Eye (tissue), 1 donor: ENCODE data around the gene NEURL1.

Source experiments
- DNase-seq: peaks from one replicate; pipeline ENCODE4 v3.0.0-alpha.2; 2015

The NEURL1 gene

GRCh38 chr10:103548581-103549348 lies 55.3 kb downstream of the NEURL1 start:
- peak; percentile 18 for DNase-seq

GRCh38 chr10:103549349-103549685 lies 55.8 kb downstream of the NEURL1 start:
- DNase-seq: no peak

- no peak for DNase-seq
These were observed 56.7 kb downstream of the NEURL1 start for GRCh38 chr10:103550229-103550628.

GRCh38 chr10:103551619-103552602 lies 58.4 kb downstream of the NEURL1 start:
- DNase-seq: no peak

GRCh38 chr10:103552856-103553742 lies 59.6 kb downstream of the NEURL1 start:
- no peak for DNase-seq

GRCh38 chr10:103553743-103554487 lies 60.4 kb downstream of the NEURL1 start:
- no peak for DNase-seq

DNA sequence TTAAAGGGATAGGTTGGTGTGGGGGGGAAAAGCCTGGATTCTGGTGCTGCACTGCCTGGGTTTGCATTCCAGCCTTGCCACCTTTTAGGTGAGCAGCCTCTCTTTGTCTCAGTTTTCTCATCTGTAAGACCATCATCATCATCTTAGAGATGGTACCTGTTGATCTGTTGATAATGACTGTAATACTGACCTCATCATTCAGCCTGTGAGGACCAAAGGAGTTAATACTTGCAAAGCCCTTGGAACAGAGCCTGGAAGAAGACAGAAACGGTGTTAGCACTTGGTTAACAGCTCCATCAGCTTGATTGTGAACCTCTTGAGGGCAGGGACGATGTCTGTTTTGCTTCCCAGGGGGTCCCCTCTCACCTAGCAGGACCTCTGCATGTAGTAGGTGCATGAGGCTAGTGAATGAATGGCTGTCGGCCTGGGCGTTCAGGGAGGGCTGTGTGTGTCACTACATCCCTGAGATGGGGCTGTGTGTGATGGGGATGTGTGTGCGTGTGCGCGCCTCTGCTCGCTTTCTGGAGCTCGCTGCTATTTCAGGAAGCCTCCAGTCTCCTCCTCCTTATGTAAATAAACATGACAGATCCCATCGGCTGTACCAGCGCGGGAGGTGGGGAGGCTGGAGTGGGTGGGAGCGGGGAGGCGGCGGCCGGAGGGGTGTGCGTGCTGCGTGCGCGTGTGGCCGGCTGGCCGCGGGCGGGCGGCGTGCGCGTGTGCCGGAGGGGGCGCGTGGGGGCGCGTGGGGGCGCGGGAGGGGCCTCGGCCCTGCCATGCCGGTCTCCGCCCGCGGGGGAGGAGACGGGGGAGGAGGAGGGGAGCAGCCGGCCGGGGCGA lies 61.2 kb downstream of the NEURL1 start:
- DNase-seq: peak; percentile 85

GRCh38 chr10:103555325-103555649 lies 61.8 kb downstream of the NEURL1 start:
- DNase-seq: no peak

DNA sequence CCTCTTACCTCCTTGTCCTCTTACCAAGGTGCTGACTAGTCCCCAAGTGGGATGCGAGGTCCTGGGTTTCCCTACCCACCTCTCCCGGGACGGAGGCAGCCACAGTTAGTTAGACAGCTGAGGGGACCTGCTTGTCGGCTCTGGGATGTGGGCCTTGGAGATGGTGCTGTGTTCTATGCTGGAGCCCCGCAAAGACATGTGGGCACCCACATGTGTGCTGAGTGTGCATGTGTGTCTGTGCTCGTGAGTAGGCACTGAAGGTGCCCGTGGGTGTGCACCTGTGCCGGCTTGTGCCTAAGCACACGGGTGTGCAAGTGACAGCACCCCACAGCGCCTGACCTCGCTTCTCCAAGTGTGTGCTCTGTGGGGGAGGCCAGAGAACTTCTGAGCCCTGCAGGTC lies 62.2 kb downstream of the NEURL1 start:
- no peak for DNase-seq

DNA sequence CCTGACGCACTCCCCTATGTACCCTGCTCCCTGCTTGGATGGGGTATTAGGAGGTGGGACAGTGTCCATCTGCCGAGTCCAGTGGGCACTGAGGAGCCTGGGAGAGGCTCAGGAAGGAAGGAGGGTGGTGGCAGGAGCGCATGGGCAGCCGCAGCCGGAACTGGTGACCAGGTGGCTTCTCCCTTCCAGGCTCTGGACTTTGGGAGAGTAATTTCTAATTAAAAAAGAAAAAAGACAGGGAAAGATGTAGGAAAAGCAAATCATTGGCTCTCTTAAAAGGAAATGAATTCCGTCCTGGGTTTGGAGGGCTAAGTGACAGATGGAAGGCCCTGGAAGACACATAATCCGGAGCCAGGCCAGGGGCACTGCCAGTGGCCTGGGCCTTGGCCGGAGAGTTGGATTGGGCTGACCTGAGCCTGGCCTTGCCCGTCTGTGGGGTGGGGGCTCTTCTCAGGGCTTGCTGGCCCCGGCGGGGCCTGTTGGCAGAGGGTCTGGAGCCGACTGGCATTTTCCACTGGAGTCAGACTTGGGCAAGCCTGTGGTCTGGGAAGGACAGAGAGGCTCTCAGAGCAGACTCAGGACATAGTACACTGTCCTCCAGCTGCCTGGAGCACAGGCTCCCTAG lies 63.0 kb downstream of the NEURL1 start:
- no peak for DNase-seq

DNA sequence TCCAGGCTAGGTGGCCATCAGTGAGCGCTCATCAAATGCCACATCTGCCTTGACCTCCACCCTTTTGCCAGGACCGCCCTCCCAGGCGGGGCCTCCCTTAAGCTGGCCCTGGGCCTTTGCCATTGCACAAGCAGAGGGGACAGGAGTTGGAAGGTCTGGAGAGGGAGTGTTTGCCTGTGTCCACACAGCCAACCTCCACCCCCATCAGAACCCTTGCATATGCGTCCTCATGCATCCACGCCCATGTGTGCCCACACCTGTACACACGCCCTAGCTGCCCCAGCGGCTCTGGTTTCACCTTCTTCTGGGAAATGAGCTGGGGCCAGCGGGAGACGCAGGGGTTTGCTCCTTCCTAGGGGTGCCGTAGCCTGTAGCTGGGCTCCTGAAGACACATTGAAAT lies 64.0 kb downstream of the NEURL1 start:
- no peak for DNase-seq

DNA sequence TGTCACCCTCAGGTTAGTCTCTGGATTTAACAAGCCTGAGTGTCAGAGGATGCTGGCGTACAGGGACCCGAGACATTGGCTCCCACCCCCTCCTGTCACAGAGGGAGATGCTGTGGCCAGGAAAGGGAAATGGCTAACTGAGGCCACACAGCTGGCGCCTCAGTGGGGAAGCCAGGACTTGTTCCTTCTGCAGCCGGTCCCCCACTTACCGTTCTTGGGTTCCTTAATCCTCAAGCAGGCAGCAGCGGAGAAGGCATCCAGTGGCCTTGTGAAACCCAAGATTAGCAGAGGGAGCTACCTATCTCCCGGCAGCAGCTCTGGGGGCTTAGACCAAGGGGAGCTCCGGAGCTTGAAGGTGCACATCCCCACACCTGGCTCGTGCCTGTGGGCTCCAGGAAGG lies 65.4 kb downstream of the NEURL1 start:
- no peak for DNase-seq

- DNase-seq: no peak
These were observed 66.3 kb downstream of the NEURL1 start for GRCh38 chr10:103559776-103560175.

DNA sequence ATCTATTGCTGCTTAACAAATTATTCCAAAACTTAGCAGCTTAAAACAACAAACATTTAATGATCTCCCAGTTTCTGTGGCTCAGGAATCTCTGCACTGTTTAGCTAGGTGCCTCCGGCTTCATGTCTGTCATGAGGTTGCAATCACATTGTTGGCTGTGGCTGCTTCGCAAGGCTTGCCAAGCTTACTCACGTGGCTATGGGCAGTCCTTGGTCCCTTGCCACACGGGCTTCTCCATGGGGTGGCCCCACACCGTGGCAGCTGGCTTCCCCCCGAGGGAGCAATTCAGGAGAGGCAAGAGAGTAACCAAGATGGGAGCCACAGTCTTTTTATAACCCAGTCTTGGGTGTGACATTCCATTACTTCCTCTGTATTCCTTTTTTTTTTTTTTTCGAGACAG lies 67.4 kb downstream of the NEURL1 start:
- no peak for DNase-seq

DNA sequence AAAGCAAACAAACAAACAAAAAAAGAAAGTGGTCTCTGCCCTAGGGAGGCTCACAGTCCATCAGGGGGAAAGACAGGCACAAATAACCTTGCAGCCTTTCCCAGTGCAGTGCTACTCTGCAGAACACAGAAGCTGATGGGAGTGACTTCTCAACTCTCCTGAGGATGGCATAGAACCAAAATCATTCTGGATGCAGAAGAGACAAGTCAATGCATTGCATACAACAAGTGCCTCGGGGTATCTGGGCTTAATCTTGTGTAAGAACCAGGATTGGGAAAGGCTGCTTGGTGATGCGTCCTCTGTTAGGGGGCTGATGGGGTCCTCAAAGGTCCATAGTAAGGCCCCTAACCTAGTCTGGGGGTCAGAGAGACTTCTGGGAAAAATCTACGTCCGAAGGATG lies 68.9 kb downstream of the NEURL1 start:
- DNase-seq: no peak

- DNase-seq: no peak
These were observed 70.0 kb downstream of the NEURL1 start for GRCh38 chr10:103563231-103564115.

DNA sequence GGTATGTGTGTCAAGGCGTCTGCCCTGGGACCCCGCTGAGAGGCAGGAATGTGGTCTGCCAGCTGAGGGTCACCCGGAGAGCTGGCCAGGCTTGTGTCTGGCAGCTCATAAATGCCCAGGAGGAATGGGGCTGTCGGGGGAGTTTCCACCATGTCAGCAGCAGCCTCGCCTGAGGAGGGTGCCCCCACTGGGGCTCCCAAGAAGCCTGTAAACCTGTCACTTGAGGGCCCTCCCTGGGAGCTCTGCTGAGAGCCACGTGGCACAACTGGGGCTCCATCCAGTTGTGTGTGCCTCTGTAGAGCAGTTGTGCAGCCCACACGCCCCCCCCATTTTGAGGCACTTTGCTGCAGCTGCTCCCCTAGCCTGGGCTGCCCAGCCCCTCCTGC lies 70.6 kb downstream of the NEURL1 start:
- DNase-seq: peak; percentile 23

DNA sequence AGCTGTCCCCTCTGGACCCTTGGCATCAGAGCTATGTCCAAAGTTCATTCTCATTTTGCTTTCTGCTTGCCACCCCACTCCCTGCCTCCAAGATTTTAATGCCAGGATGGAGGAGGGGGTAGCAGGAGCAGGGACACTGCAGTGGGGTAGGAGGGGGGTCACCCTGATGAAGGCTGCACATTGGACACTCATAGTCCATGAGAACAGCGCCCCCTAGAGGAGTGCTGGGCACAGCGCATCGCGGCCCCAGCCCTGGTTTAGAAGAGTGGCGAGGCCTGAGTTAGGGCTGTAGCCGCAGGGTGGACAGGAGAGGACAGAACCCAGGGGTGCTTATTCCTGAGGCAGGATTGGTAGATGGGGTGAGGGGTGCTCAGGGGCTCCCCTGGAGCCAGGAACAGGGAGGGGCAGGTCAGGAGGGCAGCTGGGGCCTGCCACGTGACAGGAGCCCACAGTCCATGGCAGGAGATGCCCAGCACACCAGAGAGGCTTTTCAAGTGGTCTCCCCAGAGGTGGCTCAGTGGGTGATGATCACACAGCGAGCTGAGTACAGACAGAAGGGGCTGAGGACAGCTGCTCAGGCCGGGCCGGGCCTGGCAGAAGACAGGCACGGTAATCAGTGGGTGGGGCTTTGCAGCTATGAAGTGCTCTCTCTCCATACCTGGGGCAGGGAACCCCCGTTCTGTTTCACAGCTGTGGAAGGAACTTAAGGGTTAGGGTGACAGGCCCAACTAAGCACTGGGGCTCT lies 71.4 kb downstream of the NEURL1 start:
- peak; percentile 22 for DNase-seq

DNA sequence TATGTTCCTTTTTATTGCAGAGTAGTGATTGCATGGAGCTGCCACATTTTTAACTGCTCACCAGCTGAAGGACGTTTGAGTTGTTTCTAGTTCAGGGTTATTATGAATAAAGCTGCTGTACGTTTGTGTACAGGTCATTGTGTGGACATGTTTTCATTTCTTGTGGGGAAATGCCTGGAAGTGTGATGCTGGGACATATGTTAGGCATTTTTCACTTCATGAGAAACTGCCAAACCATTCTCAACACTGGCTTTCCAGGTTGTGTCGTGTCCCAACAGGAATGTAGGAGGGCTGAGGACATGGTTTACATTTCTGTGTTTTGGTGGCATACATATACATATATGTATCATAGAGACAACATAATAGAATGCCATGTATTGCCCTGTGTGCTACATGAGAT lies 73.0 kb downstream of the NEURL1 start:
- DNase-seq: no peak
